Measurements from ENCODE around the gene SORCS2.

DNA sequence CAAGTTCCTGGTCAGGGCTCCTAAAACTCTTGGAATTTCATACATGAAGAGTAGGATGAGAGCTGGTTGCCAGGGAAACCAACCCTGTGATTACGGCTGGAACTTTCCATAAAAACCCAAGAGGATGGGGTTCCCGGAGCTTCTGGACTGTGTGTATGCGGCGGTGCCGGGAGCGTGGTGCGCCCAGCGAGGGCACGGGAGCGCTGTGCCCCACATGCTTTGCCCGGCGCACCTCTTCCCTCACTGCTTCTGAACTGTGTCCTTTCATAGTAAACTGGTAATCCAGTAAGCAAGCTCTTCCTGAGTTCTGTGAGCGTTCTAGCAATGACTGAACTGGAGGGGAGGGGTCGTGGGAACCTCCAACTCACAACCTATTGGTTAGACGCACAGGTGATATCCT is 594.7 kb downstream of the SORCS2 start:
- TF ChIP-seq YY1 (IDR thresholded peaks at IDR 0.05; ENCODE audit: insufficient read depth, insufficient read length) (no peak), ZNF274 (IDR thresholded peaks at IDR 0.05; ENCODE audit: low read depth, low read length) (no peak), SUZ12 (IDR thresholded peaks at IDR 0.05; ENCODE audit: extremely low read depth, insufficient read depth, insufficient read length) (no peak)
